ENCODE measurements around the gene FMNL2. TPM values are rescaled to one million over a fixed set of nuclear protein-coding genes. Genes with fewer than 3 reads are reported as not detected.

Gene FMNL2
- total and polyA plus RNA-seq, 2 of the 4 experiments (the other 2 are of a cell fraction) = 10.9 to 11.4 TPM

DNA sequence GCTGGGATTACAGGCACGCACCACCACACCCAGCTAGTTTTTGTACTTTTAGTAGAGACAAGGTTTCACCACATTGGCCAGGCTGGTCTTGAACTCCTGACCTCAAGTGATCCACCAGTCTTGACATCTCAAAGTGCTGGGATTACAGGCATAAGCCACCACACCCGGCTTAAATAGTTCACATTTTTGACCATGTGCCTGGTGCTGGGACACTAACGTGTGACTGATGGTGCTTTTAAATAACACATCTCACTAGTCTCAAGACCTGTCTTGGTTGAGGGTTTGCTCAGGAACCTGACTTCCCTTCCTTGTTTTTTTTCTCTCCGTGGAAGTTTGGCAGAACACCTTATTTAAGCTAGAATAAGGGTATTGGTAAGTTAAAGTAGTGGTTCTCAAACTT lies 8.5 kb downstream of the FMNL2 start:
- no peak overlapping the region for H3K9ac ChIP-seq (ENCODE audit: low read depth, low read length)
- CTCF ChIA-PET = interaction anchor here (0.6 kb wide), 1 partner anchor 169 kb away, joined by 3 read pairs; no protein-coding TSS in a partner anchor
- BruUV-seq (replicated peaks) = no TSS peak
- no peak overlapping the region for H3K4ac ChIP-seq (ENCODE audit: low read depth, low read length)
- H4K8ac ChIP-seq (ENCODE audit: low read depth in 2 of 2, low read length in 2 of 2) = no peak overlapping the region
- no peak overlapping the region for H3K18ac ChIP-seq (ENCODE audit: low read depth, low read length)
- H3K9me3 ChIP-seq (ENCODE audit: control insufficient read depth, insufficient read depth, low read length) = no peaks in the 10 kb centered on the region
- no peaks in the 10 kb centered on the region for H3K36me3 ChIP-seq (ENCODE audit: control insufficient read depth, insufficient read depth, low read length)
- H3K27me3 ChIP-seq (ENCODE audit: control insufficient read depth, insufficient read depth, low read length) = no peaks in the 10 kb centered on the region
- H3K4me1 ChIP-seq (ENCODE audit: control insufficient read depth, insufficient read depth, low read length) = no peaks in the 10 kb centered on the region
- H2AK9ac ChIP-seq (replicated peaks; ENCODE audit: low read depth, low read length, poor library complexity) = no peak overlapping the region
- H3K23ac ChIP-seq (ENCODE audit: low read depth, low read length) = no peak overlapping the region
- peaks cover 9% of the 10 kb centered on the region for H4K20me1 ChIP-seq (ENCODE audit: insufficient read depth, low read length)
- no peak overlapping the region for H3K14ac ChIP-seq (replicated peaks; ENCODE audit: low read depth, low read length)
- ATAC-seq (ENCODE audit: low read depth) (no peak), DNase-seq (no peak)
- no CpG with 5 or more reads among the region's 4 CpGs for WGBS, 2 experiments (ENCODE audit: extremely low coverage in 2 of 2, insufficient read length in 1 of 2)
- H3K56ac ChIP-seq (ENCODE audit: extremely low read depth, insufficient read depth, low read length) = no peak overlapping the region
- TF ChIP-seq RCOR1 (IDR thresholded peaks at IDR 0.05; ENCODE audit: insufficient replicate concordance, low read length) = no peak
- TF ChIP-seq POLR2A (IDR thresholded peaks at IDR 0.05; ENCODE audit: low read depth, low read length) = no peak
- no peak for TF ChIP-seq NFE2L2 (IDR thresholded peaks at IDR 0.05; ENCODE audit: low read depth, low read length)
- no peak overlapping the region for H3K27ac ChIP-seq (ENCODE audit: insufficient read depth, low read length)
- H3K79me1 ChIP-seq (ENCODE audit: low read depth in 1 of 2, low read length in 2 of 2) = peaks cover 30 to 39% of the 10 kb centered on the region in 2 experiments; a peak in 3 of 4 replicates
- dilution Hi-C loops (cut with HindIII; ENCODE audit: low sequenced_read_pairs, unreplicated experiment) = no loop called here
- H2BK15ac ChIP-seq (ENCODE audit: low read depth, low read length) = no peak overlapping the region
- H3K9me1 ChIP-seq (ENCODE audit: insufficient read depth, low read length) = no peaks in the 10 kb centered on the region
- in situ Hi-C loops (cut with MboI; ENCODE audit: low sequenced_read_pairs) = no loop called here
- no peak overlapping the region for H3K4me2 ChIP-seq (ENCODE audit: low read depth, low read length)
- no peak overlapping the region for H2AK5ac ChIP-seq (ENCODE audit: low read depth, low read length)
- no peak overlapping the region for H4K91ac ChIP-seq (ENCODE audit: insufficient read depth, low read depth, low read length)
- no peak overlapping the region for H2AFZ ChIP-seq (replicated peaks; ENCODE audit: low read length, poor library complexity)
- H2BK120ac ChIP-seq (ENCODE audit: low read depth, low read length) = no peak overlapping the region
- no peak overlapping the region for H2BK5ac ChIP-seq (ENCODE audit: low read depth, low read length, poor library complexity, severe bottlenecking)
- H3K4me3 ChIP-seq (ENCODE audit: insufficient read depth, low read depth, low read length) = no peak overlapping the region
- intact Hi-C loops (cut with micrococcal nuclease) = no loop called here
- H2BK20ac ChIP-seq (ENCODE audit: low read depth, low read length) = no peak overlapping the region
- POLR2A ChIA-PET (ENCODE audit: unreplicated experiment) = no interaction called here
- H4K5ac ChIP-seq (ENCODE audit: low read depth, low read length) = no peak overlapping the region

All from IMR-90 (cell line).